Nephron (organoid): Measurements from ENCODE around the gene RTP4.

Source experiments
- H3K27ac Mint-ChIP-seq, 3 experiments: 2 replicates each; pipeline ENCODE4 v1.8.0; 2020; ENCODE audit warnings: mixed read lengths in 3 of 3, mild to moderate bottlenecking in 2 of 3, moderate library complexity in 1 of 3
- H3K27me3 Mint-ChIP-seq: 2 replicates; pipeline ENCODE4 v1.8.0; 2021; ENCODE audit warnings: low read depth, mild to moderate bottlenecking, moderate library complexity, mixed read lengths
- H3K36me3 Mint-ChIP-seq: 2 replicates; pipeline ENCODE4 v1.8.0; 2020; ENCODE audit warnings: low read depth, mixed read lengths
- H3K4me1 Mint-ChIP-seq: 2 replicates; pipeline ENCODE4 v1.8.0; 2020; ENCODE audit warnings: mixed read lengths
- H3K4me3 Mint-ChIP-seq, 3 experiments: 2 replicates each; pipeline ENCODE4 v1.8.0; 2020; ENCODE audit warnings: mild to moderate bottlenecking in 3 of 3, mixed read lengths in 3 of 3, moderate library complexity in 2 of 3
- H3K9me3 Mint-ChIP-seq: 2 replicates; pipeline ENCODE4 v1.8.0; 2020; ENCODE audit warnings: mixed read lengths
- CTCF ChIP-seq, 3 experiments: fragments of 200-600 bp; sonication (generic); IDR thresholded peaks; one replicate each; pipeline ENCODE4 v1.5.0; 2021; ENCODE audit warnings: antibody characterized with exemption in 3 of 3; ENCODE audit not compliant: unreplicated experiment in 3 of 3

Gene RTP4

GRCh38 chr3:187323091-187323490 lies 45.1 kb upstream of the RTP4 start:
- Mint-ChIP-seq H3K36me3 (no peaks in the 10 kb centered on the region), H3K9me3 (no peaks in the 10 kb centered on the region), H3K27me3 (peaks cover 13% of the 10 kb centered on the region), H3K27ac (no peak overlapping the region), H3K4me1 (peaks cover 16% of the 10 kb centered on the region), H3K4me3 (no peak overlapping the region)
- TF ChIP-seq CTCF (IDR thresholded peaks at IDR 0.05; ENCODE audit: unreplicated experiment in 3 of 3): no peak

DNA sequence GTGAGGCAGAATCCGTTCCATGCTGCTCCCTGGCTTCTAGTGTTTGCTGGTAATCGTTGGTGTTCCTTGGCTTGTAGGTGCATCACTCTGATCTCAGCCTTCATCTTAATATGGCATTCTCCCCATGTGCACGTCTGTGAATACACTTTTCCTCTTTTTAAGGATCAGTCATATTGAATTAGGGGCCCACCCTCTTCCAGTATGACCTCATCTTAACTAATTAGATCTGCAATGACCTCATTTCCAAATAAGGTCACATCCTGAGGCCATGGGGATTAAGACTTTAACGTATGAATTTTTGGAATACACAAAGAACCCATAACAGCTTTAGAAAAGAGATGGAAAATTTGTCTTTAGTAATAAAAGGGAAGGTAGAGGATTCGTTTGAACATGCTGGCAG lies 42.6 kb upstream of the RTP4 start:
- H3K4me3 Mint-ChIP-seq: no peak overlapping the region
- H3K9me3 Mint-ChIP-seq: no peaks in the 10 kb centered on the region
- H3K27ac Mint-ChIP-seq: no peak overlapping the region
- H3K27me3 Mint-ChIP-seq: peaks cover 4% of the 10 kb centered on the region
- no peaks in the 10 kb centered on the region for H3K4me1 Mint-ChIP-seq
- no peak for TF ChIP-seq CTCF (IDR thresholded peaks at IDR 0.05; ENCODE audit: unreplicated experiment in 3 of 3)
- no peaks in the 10 kb centered on the region for H3K36me3 Mint-ChIP-seq

GRCh38 chr3:187327845-187328244 lies 40.3 kb upstream of the RTP4 start:
- no peaks in the 10 kb centered on the region for H3K27me3 Mint-ChIP-seq
- TF ChIP-seq CTCF (IDR thresholded peaks at IDR 0.05; ENCODE audit: unreplicated experiment in 3 of 3): no peak
- H3K27ac Mint-ChIP-seq: no peak overlapping the region
- no peaks in the 10 kb centered on the region for H3K4me1 Mint-ChIP-seq
- no peaks in the 10 kb centered on the region for H3K9me3 Mint-ChIP-seq
- H3K36me3 Mint-ChIP-seq: no peaks in the 10 kb centered on the region
- no peak overlapping the region for H3K4me3 Mint-ChIP-seq

DNA sequence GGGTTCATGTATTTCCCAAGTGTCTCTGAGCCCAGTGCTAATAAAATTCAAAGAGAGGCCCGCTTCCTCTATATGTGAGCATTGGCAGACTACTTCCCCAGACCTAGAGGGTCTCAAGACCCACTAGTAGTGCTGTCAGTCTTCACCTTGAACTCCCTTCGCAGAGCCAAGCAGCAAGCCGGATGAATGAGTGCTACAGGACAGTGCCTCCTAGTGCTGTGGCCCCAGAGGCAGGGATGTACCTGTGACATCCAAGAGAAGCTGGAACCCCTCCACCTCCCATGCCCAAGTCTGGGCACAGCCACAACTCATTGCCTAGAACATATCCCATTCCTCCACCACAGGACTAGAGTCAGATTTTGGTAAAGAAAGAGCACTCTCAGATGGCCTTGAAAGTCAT lies 39.5 kb upstream of the RTP4 start:
- H3K4me1 Mint-ChIP-seq: no peaks in the 10 kb centered on the region
- H3K4me3 Mint-ChIP-seq: no peak overlapping the region
- no peaks in the 10 kb centered on the region for H3K9me3 Mint-ChIP-seq
- no peaks in the 10 kb centered on the region for H3K36me3 Mint-ChIP-seq
- no peak overlapping the region for H3K27ac Mint-ChIP-seq
- no peak for TF ChIP-seq CTCF (IDR thresholded peaks at IDR 0.05; ENCODE audit: unreplicated experiment in 3 of 3)
- no peaks in the 10 kb centered on the region for H3K27me3 Mint-ChIP-seq

DNA sequence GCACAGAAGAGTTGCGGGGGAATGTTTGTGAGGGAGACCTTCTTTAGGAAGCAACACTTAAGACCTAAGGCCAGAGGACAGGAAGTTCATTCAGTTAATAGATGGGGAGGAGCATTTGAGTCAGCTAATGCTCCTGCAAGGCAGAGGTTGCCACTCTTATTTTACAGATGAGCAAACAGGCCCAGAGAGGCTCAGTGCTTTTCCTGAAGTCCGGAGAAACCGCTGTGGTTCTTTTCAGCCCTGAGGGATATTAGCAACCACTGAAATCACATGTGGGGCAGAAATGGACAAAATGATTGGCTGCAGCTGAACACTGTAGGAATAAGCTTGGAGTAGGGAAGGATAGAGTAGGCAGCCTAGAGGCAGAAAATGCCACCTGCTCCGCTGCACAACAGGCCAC lies 33.3 kb upstream of the RTP4 start:
- no peak for TF ChIP-seq CTCF (IDR thresholded peaks at IDR 0.05; ENCODE audit: unreplicated experiment in 3 of 3)
- Mint-ChIP-seq H3K9me3 (no peaks in the 10 kb centered on the region), H3K4me1 (peaks cover 6% of the 10 kb centered on the region), H3K27me3 (peaks cover 9% of the 10 kb centered on the region), H3K4me3 (no peak overlapping the region), H3K27ac (no peak overlapping the region), H3K36me3 (no peaks in the 10 kb centered on the region)

DNA sequence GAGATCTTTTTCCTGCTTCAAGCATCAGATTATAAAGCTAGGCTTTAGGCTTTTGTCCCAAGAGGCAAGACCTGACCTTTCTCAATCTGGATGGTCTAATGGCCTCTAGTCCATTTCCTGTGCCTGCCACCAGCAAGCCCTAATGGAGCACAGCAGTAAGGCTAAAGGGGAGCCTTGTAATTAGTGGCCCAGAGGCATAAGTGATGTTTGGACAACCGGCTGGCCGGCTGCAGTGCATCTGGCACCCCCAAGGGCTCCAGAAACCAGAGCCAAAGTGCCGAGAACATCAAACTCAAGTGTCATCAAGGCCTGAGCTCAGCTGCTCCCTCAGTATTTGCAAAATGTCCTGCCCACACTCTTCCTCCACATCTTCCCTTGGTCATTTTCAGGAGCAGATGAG lies 31.9 kb upstream of the RTP4 start:
- H3K36me3 Mint-ChIP-seq: no peaks in the 10 kb centered on the region
- H3K4me3 Mint-ChIP-seq: no peak overlapping the region
- peak overlapping the region in 1 of 3 experiments; percentile 11 for H3K27ac Mint-ChIP-seq
- TF ChIP-seq CTCF (IDR thresholded peaks at IDR 0.05; ENCODE audit: unreplicated experiment in 3 of 3): no peak
- peaks cover 6% of the 10 kb centered on the region for H3K4me1 Mint-ChIP-seq
- H3K27me3 Mint-ChIP-seq: peaks cover 9% of the 10 kb centered on the region
- no peaks in the 10 kb centered on the region for H3K9me3 Mint-ChIP-seq
